BLaER1 treated with 17β-estradiol and CSF1 and Interleukin-3, amounts not matched to agents 10 nM and 100 nM (cell line): ENCODE results near the gene ZIC1.

Experiments used
- H3K27ac ChIP-seq, 11 experiments: shearing (Covaris generic); formaldehyde crosslinking; 2 replicates each; pipeline ENCODE4 v1.8.1; 2022
- H3K27me3 ChIP-seq, 11 experiments: shearing (Covaris generic); formaldehyde crosslinking; 2 replicates each; pipeline ENCODE4 v1.8.1; 2022
- H3K36me3 ChIP-seq, 11 experiments: shearing (Covaris generic); formaldehyde crosslinking; 2 replicates each; pipeline ENCODE4 v1.8.1; 2022
- H3K4me1 ChIP-seq, 10 experiments: shearing (Covaris generic); formaldehyde crosslinking; 2 replicates each; pipeline ENCODE4 v1.8.1; 2022
- H3K4me2 ChIP-seq, 11 experiments: shearing (Covaris generic); formaldehyde crosslinking; 2 replicates each; pipeline ENCODE4 v1.8.1; 2022
- H3K4me3 ChIP-seq, 10 experiments: shearing (Covaris generic); formaldehyde crosslinking; 2 replicates each; pipeline ENCODE4 v1.8.1; 2022
- H3K9ac ChIP-seq, 11 experiments: shearing (Covaris generic); formaldehyde crosslinking; 2 replicates each; pipeline ENCODE4 v1.8.1; 2022
- H3K9me3 ChIP-seq, 11 experiments: shearing (Covaris generic); formaldehyde crosslinking; replicated peaks in 1 of 11; 2 replicates each; pipeline ENCODE4 v1.8.1; 2022
- H4K20me1 ChIP-seq, 11 experiments: shearing (Covaris generic); formaldehyde crosslinking; 2 replicates each; pipeline ENCODE4 v1.8.1; 2022
- Cebpa-rat ChIP-seq, 11 experiments: shearing (Covaris generic); IDR thresholded peaks; 2 replicates each; pipeline ENCODE4 v1.8.1; 2022

The ZIC1 gene

DNA sequence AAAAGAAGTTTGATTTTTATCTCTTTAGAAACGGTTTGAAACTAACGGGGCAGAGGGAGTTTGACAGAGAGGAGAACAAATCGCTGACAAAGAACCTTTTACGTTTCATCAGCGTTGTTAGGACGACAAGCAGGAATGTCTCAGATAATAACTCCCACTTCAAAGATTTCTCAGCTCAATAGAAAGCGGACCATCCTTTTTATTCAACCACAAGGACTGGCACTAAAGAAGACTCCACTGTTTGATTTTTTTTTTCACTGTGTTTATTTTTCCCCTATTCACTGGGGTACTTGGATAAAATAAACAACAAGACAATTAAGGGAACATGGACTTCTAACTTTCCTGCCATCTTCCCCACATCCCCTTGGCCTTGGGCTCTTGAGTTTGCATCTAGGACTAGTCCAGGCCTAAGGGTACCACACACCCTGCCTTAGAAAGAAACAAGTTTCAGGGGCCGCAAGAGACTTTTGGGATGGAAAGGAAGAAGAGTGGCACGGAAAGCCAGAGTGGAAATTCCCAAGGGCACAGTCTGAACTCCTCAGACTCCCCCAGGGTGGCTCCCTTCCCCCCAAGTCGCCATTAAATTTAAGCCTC, 21.8 kb upstream of the ZIC1 start:
- no peaks in the 10 kb centered on the region for H3K4me1 ChIP-seq
- H3K27ac ChIP-seq: no peak overlapping the region
- no peak overlapping the region for H3K4me3 ChIP-seq
- TF ChIP-seq Cebpa-rat (IDR thresholded peaks at IDR 0.05): no peak
- no peak overlapping the region for H3K9ac ChIP-seq
- peaks cover 42 to 90% (median 84%) of the 10 kb centered on the region in 11 experiments for H3K27me3 ChIP-seq
- no peaks in the 10 kb centered on the region; a peak in 1 of 22 replicates for H4K20me1 ChIP-seq
- H3K9me3 ChIP-seq: peaks cover 47 to 64% (median 54%) of the 10 kb centered on the region in 11 experiments
- H3K4me2 ChIP-seq: no peak overlapping the region
- H3K36me3 ChIP-seq: no peaks in the 10 kb centered on the region

DNA sequence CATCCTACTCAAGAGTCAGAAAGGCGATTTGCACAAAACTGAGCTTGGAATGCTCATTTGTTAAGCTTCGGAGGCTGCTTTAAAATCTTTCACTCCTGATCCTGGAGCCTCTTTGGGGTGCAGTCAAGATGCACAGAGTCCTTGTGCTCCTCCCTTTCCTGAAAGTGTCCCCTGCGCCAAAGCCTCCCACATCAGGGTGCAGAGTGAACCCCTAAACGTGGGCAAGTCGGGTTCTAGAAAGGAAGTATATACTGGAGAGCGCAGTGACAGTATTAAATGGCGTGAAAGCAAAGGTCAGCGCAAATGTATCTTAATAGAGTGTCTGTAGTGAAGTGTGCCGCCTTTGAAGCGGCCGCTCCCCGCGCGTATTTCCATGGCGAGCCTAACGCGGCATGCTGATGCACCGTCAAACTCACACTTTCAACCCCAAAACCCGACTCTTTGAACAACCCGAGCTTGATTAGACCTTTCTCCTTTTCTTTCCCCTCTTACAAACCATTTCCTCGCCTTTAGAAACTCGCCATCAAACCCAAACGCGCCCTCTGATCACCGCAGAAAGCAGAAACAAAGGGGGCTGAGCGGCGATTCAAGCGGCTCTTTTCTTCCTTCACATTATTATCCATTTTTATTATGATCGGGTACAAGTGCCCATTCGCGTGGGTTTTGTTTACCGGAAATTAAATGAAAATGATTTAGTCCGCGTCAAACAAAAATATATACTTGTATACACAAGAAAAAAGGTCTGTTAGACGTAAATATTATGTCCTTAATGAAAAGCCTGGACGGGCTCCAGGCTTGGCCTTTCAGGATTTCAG, 21.1 kb upstream of the ZIC1 start:
- no peak overlapping the region for H3K4me3 ChIP-seq
- no peak overlapping the region for H3K9ac ChIP-seq
- H3K27me3 ChIP-seq: peaks cover 42 to 83% (median 78%) of the 10 kb centered on the region in 11 experiments
- H3K9me3 ChIP-seq: peaks cover 52 to 71% (median 60%) of the 10 kb centered on the region in 11 experiments
- no peaks in the 10 kb centered on the region for H3K36me3 ChIP-seq
- H3K4me1 ChIP-seq: no peaks in the 10 kb centered on the region
- H4K20me1 ChIP-seq: no peaks in the 10 kb centered on the region
- TF ChIP-seq Cebpa-rat (IDR thresholded peaks at IDR 0.05): no peak
- no peak overlapping the region for H3K27ac ChIP-seq
- H3K4me2 ChIP-seq: no peak overlapping the region

DNA sequence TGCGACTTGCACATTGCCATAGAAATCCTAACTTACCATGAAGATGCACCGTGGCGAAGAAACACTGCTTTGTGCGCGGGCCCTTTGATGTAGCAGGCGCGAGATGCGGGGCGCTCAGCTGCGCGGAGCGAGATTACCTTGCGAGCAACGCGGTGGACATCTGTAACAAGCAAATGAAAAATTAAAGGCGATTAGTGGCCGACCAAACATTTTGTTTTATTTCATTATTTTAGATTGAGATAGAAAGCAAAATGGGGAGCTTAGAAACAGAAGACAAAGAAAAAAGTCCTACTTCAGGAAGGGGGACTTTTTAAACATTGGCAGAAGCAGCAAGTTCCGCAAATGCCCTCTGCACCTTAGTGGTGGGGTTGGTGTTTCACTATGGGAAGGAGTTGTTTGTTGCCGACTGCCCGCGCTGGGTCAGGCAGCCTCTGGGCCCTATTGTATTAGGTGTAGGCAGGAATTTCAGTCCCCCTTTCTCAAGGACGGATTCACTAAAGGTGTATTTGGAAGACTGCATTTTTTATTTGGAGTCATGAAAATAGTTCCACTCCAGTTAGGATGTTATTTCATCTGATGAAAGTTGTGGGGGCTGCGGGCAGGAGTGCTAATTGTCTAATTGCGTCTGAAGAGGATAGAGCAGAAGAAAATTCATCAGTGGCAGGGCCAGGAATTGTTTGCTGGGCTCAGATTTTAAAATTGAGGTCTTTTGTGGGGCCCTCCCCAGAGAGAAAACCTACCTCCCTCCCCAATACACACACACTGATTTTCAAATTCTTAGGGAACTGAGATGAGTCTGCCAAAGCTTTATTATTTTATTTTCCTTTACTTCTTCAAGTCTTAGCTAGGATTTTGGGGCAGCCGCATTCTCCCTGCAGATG, 20.2 kb upstream of the ZIC1 start:
- H4K20me1 ChIP-seq: no peaks in the 10 kb centered on the region
- no peak overlapping the region for H3K9ac ChIP-seq
- no peaks in the 10 kb centered on the region for H3K4me1 ChIP-seq
- no peaks in the 10 kb centered on the region for H3K36me3 ChIP-seq
- no peak overlapping the region for H3K4me2 ChIP-seq
- TF ChIP-seq Cebpa-rat (IDR thresholded peaks at IDR 0.05): no peak
- H3K27me3 ChIP-seq: peaks cover 42 to 80% (median 71%) of the 10 kb centered on the region in 11 experiments
- H3K27ac ChIP-seq: no peak overlapping the region
- H3K9me3 ChIP-seq: peaks cover 61 to 80% (median 68%) of the 10 kb centered on the region in 11 experiments
- H3K4me3 ChIP-seq: no peak overlapping the region

DNA sequence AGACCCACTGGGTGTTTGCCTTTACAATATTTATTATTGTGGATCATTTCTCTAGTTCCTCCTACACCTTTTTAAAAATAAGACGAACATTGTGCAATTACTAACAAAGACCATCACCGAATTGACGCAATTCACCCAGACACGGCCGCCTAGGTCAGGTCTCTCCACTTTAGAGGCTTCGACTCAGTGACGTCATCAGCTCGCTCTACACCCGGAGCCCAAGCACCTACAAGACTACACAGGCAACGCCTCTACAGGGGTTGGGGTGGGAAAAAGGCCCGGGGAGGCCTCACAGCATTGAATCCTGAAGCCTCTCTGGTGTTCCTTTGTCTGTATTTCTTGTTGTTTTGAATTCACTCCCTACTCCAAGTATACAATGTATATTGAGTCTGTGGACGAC, 19.4 kb upstream of the ZIC1 start:
- Histone ChIP-seq H4K20me1 (no peaks in the 10 kb centered on the region), H3K4me3 (no peak overlapping the region), H3K27me3 (peaks cover 45 to 80% (median 70%) of the 10 kb centered on the region in 11 experiments), H3K4me2 (no peak overlapping the region), H3K36me3 (no peaks in the 10 kb centered on the region), H3K9ac (no peak overlapping the region), H3K9me3 (peaks cover 69 to 83% (median 74%) of the 10 kb centered on the region in 11 experiments), H3K27ac (no peak overlapping the region), H3K4me1 (no peaks in the 10 kb centered on the region)
- no peak for TF ChIP-seq Cebpa-rat (IDR thresholded peaks at IDR 0.05)

DNA sequence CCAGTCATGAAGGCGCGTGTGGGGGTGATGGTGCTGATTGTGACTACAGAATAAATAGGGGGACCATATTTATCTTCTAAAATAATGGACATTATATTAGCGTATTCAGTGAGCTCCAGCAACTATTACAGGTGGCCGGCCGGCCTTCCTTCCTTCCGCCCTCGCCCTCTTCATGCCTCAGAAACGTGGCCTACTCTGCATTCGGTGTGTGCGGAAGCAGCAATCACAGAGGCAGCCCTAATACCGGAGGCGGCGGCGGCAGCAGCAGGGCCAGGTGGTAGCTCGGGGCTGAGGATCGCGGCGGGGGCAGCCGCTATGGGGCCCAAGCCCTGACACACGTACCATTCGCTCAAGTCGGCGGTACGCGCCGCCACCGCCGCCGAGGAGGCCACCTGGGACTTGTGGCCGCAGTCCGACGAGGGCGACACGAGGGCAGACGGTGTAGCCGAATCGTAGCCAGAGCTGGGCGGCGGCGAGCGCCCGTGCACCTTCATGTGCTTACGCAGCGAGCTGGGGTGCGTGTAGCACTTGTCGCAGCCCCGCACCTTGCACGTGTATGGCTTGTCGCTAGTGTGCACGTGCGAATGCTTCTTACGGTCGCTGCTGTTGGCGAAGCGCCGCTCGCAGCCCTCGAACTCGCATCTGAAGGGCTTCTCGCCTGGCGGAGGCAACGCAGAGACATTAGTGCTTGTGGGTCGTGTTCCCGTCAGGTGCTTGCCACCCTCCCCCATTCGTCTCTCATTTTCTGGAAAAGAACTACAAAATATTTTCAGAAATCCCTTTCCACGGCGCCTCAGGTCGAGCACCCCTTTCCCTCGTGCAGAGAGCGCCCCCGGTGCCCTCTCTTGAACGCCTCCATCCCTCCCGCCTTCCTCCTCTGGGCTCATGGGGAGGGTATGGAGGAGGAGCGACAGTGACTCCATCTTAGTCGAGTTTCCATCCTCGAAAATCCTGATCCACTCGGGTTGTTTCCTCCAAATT, 18.3 kb upstream of the ZIC1 start:
- H3K9me3 ChIP-seq: peaks cover 80 to 85% (median 83%) of the 10 kb centered on the region in 11 experiments
- no peak for TF ChIP-seq Cebpa-rat (IDR thresholded peaks at IDR 0.05)
- no peak overlapping the region for H3K27ac ChIP-seq
- H3K9ac ChIP-seq: no peak overlapping the region
- H4K20me1 ChIP-seq: no peaks in the 10 kb centered on the region
- H3K4me2 ChIP-seq: no peak overlapping the region
- no peaks in the 10 kb centered on the region for H3K4me1 ChIP-seq
- no peak overlapping the region for H3K4me3 ChIP-seq
- peaks cover 46 to 80% (median 67%) of the 10 kb centered on the region in 11 experiments for H3K27me3 ChIP-seq
- no peaks in the 10 kb centered on the region for H3K36me3 ChIP-seq

DNA sequence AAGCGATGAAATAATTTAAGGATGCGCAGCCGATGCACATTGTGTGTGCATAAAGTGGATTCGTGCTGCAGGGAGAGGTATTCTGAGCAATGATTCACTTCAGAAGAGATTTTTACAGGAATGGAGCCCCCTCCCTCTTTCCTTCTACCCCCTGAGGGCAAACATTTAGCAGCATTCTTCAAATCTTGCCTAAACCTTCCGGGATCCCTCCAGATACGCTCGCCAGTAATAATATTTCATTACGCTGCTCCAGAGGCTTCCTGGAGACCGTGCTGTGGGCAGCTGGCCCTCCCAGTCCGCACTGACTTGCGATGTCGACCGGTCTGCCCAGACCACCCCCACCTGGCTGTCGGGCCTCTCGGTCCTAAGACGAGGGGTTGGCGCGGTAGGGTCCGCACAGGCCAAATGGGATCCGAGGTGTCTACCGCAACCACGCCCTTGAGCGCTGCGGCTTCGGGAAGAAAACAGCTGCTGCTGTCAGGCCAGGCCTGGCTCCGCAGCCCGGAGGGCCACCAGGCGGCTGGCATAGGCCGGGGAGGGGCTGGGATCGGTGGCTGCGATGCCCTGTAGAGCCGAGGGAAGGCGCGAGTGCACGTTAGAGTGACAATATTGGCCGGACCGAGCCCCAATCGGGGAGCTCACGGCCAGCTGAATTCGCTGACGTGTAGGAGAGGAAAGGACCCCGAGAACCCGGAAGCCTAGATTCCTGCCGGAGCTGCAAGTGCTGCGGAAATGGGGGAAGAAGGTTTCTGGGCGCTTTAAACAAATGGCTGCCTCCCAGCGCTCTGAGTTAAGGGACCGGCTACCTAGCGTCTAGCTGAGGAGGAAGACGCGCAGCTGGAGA, 17.2 kb upstream of the ZIC1 start:
- Histone ChIP-seq H3K9me3 (peaks cover 92 to 96% (median 94%) of the 10 kb centered on the region in 11 experiments), H3K9ac (no peak overlapping the region), H3K4me2 (no peak overlapping the region), H3K36me3 (no peaks in the 10 kb centered on the region), H3K27ac (no peak overlapping the region), H3K27me3 (peaks cover 39 to 69% (median 55%) of the 10 kb centered on the region in 11 experiments), H3K4me1 (no peaks in the 10 kb centered on the region), H3K4me3 (no peak overlapping the region), H4K20me1 (no peaks in the 10 kb centered on the region)
- TF ChIP-seq Cebpa-rat (IDR thresholded peaks at IDR 0.05): no peak

DNA sequence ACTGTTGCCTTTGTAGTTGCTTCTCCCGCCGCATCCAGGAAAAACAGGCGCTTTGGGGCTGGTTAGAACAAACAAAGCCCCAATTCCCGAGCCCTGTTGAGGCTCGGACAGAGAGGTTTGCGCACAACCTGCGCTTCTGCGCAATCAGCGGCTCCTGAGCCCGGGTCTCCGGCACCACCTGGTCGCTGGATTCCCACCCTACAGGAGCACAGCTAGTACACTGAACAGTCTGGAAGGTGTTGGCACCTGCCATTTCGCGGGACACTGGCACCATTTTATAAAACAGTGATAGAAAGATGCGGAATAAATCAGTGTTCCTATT, 16.6 kb upstream of the ZIC1 start:
- no peaks in the 10 kb centered on the region for H3K4me1 ChIP-seq
- no peak for TF ChIP-seq Cebpa-rat (IDR thresholded peaks at IDR 0.05)
- H3K9me3 ChIP-seq: peaks cover 90 to 99% (median 97%) of the 10 kb centered on the region in 11 experiments
- no peak overlapping the region for H3K27ac ChIP-seq
- H3K9ac ChIP-seq: no peak overlapping the region
- no peaks in the 10 kb centered on the region for H3K36me3 ChIP-seq
- H3K4me3 ChIP-seq: no peak overlapping the region
- H4K20me1 ChIP-seq: no peaks in the 10 kb centered on the region
- peaks cover 33 to 63% (median 50%) of the 10 kb centered on the region in 11 experiments for H3K27me3 ChIP-seq
- no peak overlapping the region for H3K4me2 ChIP-seq
